Keratinocyte (primary cell): ENCODE data around the gene KDM5B. TPM values are rescaled to one million over a fixed set of nuclear protein-coding genes. Genes with fewer than 3 reads are reported as not detected.

ENCODE experiments used
- DNase-seq: peaks from one replicate; pipeline ENCODE4 v3.0.0-alpha.2; 2011; ENCODE audit warnings: low read depth, missing footprints, low spot score
- FAIRE-seq: peaks from 2 replicates; lab custom pipeline; 2011; peaks lifted over from hg19 to GRCh38; lab: Jason Lieb, UNC
- H2AFZ ChIP-seq: 2 replicates; pipeline ENCODE4 v1.6.0; 2012; ENCODE audit warnings: low read length, control low read depth, inconsistent platforms; ENCODE audit not compliant: control insufficient read depth
- H3K27ac ChIP-seq: 2 replicates; pipeline ENCODE4 v1.5.1; 2011; ENCODE audit warnings: low read length; ENCODE audit not compliant: control insufficient read depth, insufficient read depth
- H3K27me3 ChIP-seq: 3 replicates; pipeline ENCODE4 v1.6.0; 2011; ENCODE audit warnings: low read length; ENCODE audit not compliant: control insufficient read depth, insufficient read depth; ENCODE audit errors: extremely low read depth
- H3K36me3 ChIP-seq, 2 experiments: 2 replicates in 1 of 2; 3 replicates in 1 of 2; pipeline ENCODE4 v1.5.1; 2011; ENCODE audit warnings: low read length in 2 of 2, mild to moderate bottlenecking in 1 of 2; ENCODE audit not compliant: control insufficient read depth in 2 of 2, insufficient read depth in 2 of 2; ENCODE audit errors: extremely low read depth in 1 of 2
- H3K4me1 ChIP-seq: 3 replicates; pipeline ENCODE4 v1.5.1; 2011; ENCODE audit warnings: low read length; ENCODE audit not compliant: control insufficient read depth, insufficient read depth; ENCODE audit errors: extremely low read depth
- H3K4me2 ChIP-seq: 3 replicates; pipeline ENCODE4 v1.6.0; 2011; ENCODE audit warnings: low read depth, low read length; ENCODE audit not compliant: control insufficient read depth, insufficient read depth; ENCODE audit errors: extremely low read depth
- H3K4me3 ChIP-seq, 3 experiments: fragments of 200-600 bp in 1 of 3; sonication (generic) in 1 of 3; 2 replicates in 2 of 3; 3 replicates in 1 of 3; pipeline ENCODE4 v1.5.1; 2011 to 2016; ENCODE audit warnings: low read length in 3 of 3, mild to moderate bottlenecking in 3 of 3, control low read depth in 2 of 3, inconsistent platforms in 1 of 3, low read depth in 1 of 3, mixed read lengths in 1 of 3, mixed run types in 1 of 3, moderate library complexity in 1 of 3; ENCODE audit not compliant: control insufficient read depth in 2 of 3, insufficient read depth in 2 of 3; ENCODE audit errors: extremely low read depth in 1 of 3
- H3K79me2 ChIP-seq: 2 replicates; pipeline ENCODE4 v1.6.0; 2012; ENCODE audit warnings: low read length; ENCODE audit not compliant: control insufficient read depth, insufficient read depth
- H3K9ac ChIP-seq: 3 replicates; pipeline ENCODE4 v1.6.0; 2011; ENCODE audit warnings: low read length; ENCODE audit not compliant: control insufficient read depth, insufficient read depth; ENCODE audit errors: extremely low read depth
- H3K9me1 ChIP-seq: 3 replicates; pipeline ENCODE4 v1.6.0; 2011; ENCODE audit warnings: low read length; ENCODE audit not compliant: control insufficient read depth, insufficient read depth; ENCODE audit errors: extremely low read depth
- H3K9me3 ChIP-seq: 2 replicates; pipeline ENCODE4 v1.5.1; 2012; ENCODE audit warnings: low read depth, low read length; ENCODE audit not compliant: control insufficient read depth
- H4K20me1 ChIP-seq: 3 replicates; pipeline ENCODE4 v1.6.0; 2011; ENCODE audit warnings: low read length; ENCODE audit not compliant: control insufficient read depth, insufficient read depth; ENCODE audit errors: extremely low read depth
- CTCF ChIP-seq, 3 experiments: IDR thresholded peaks in 1 of 3; conservative IDR thresholded peaks in 1 of 3; optimal IDR thresholded peaks in 1 of 3; 2 replicates in 2 of 3; 3 replicates in 1 of 3; pipeline versions ENCODE3 to v1.5.1; 2011; ENCODE audit warnings: low read length in 3 of 3, mild to moderate bottlenecking in 3 of 3, moderate library complexity in 2 of 3, control low read depth in 1 of 3, inconsistent platforms in 1 of 3; ENCODE audit not compliant: insufficient read depth in 2 of 3; ENCODE audit errors: extremely low read depth in 1 of 3
- EZH2 ChIP-seq: IDR thresholded peaks from one replicate; pipeline ENCODE4 v1.6.1; 2012; ENCODE audit warnings: inconsistent platforms, mild to moderate bottlenecking, low read length, moderate library complexity
- dilution Hi-C: fragments of 300-500 bp; cut with MboI; formaldehyde crosslinking; loops from one replicate; pipeline ENCODE4 v1.7.0; 2020; ENCODE audit warnings: low sequenced_read_pairs; ENCODE audit not compliant: extremely low pct_ligation_motif_present
- polyA plus RNA-seq, 5 experiments: library from polyadenylated mRNA; depleted of rRNA in 3 of 5; stranded (reverse) in 3 of 5; stranded (forward) in 1 of 5; unstranded in 1 of 5; fragments of >200 nt; gene quantifications; 1 replicate in 1 of 5; 2 replicates in 3 of 5; 3 replicates in 1 of 5; pipeline versions ENCODE4 v1.2.1 to v1.2.3, GENCODE V29; 2011 to 2012; ENCODE audit warnings: missing spikeins in 2 of 5, low read depth in 1 of 5, low replicate concordance in 1 of 5

KDM5B gene
- polyA plus RNA-seq, 1 donor (not counting 4 experiments of a cell fraction or from before 2014, with no cell fraction given) = 60.1 TPM

- Histone ChIP-seq H3K27ac (no peak overlapping the region), H3K4me1 (peaks cover 40% of the 10 kb centered on the region)
- no peak for FAIRE-seq
Measured at GRCh38 chr1:202809597-202810159, 1.5 kb upstream of the KDM5B start.

GRCh38 chr1:202807451-202807925 is 733 bp downstream of the KDM5B start:
- Histone ChIP-seq H3K4me3 (peak overlapping the region; percentile 69 to 95 (median 91)), H3K36me3 (no peaks in the 10 kb centered on the region), H3K27me3 (no peaks in the 10 kb centered on the region), H2AFZ (no peak overlapping the region), H3K4me2 (peak overlapping the region; percentile 22), H4K20me1 (peaks cover 10% of the 10 kb centered on the region), H3K79me2 (peaks cover 56% of the 10 kb centered on the region), H3K4me1 (peaks cover 50% of the 10 kb centered on the region), H3K9me3 (no peaks in the 10 kb centered on the region), H3K9me1 (no peaks in the 10 kb centered on the region), H3K9ac (peak overlapping the region; percentile 95), H3K27ac (peak overlapping the region; percentile 90)
- no peak for FAIRE-seq
- no peak for TF ChIP-seq CTCF (optimal IDR thresholded peaks at IDR 0.05 in 1 of 3, IDR thresholded peaks at IDR 0.05 in 1 of 3, conservative IDR thresholded peaks at IDR 0.05 in 1 of 3; ENCODE audit: extremely low read depth in 1 of 3, insufficient read depth in 2 of 3, low read length in 3 of 3)
- no peak for TF ChIP-seq EZH2
- no peak for DNase-seq
- dilution Hi-C loops = no loop called here

More at GRCh38 chr1:202809597-202810159, 1.5 kb upstream of the KDM5B start:
- H4K20me1 ChIP-seq = no peaks in the 10 kb centered on the region
- H3K4me3 ChIP-seq = peak overlapping the region in 1 of 3 experiments; percentile 86
- H3K9ac ChIP-seq = no peak overlapping the region
- no peaks in the 10 kb centered on the region for H3K36me3 ChIP-seq
- no peaks in the 10 kb centered on the region for H3K9me3 ChIP-seq
- DNase-seq = no peak
- peaks cover 34% of the 10 kb centered on the region for H3K79me2 ChIP-seq
- TF ChIP-seq CTCF (optimal IDR thresholded peaks at IDR 0.05 in 1 of 3, IDR thresholded peaks at IDR 0.05 in 1 of 3, conservative IDR thresholded peaks at IDR 0.05 in 1 of 3; ENCODE audit: extremely low read depth in 1 of 3, insufficient read depth in 2 of 3, low read length in 3 of 3) = no peak
- TF ChIP-seq EZH2 = no peak
- no peaks in the 10 kb centered on the region for H3K9me1 ChIP-seq
- no peak overlapping the region for H2AFZ ChIP-seq
- H3K4me2 ChIP-seq = no peak overlapping the region
- dilution Hi-C loops = no loop called here
- H3K27me3 ChIP-seq = no peaks in the 10 kb centered on the region
